Measurements from ENCODE around the gene BBS5.

The BBS5 gene

GRCh38 chr2:169468841-169469240 is 10.5 kb upstream of the BBS5 start:
- H3K36me3 ChIP-seq (ENCODE audit: insufficient read depth, low read length) = no peaks in the 10 kb centered on the region
- no peaks in the 10 kb centered on the region for H3K4me1 ChIP-seq (ENCODE audit: insufficient read depth, low read length, severe bottlenecking)
- H3K27me3 ChIP-seq (ENCODE audit: insufficient read depth, low read length) = no peaks in the 10 kb centered on the region
- TF ChIP-seq CTCF (IDR thresholded peaks at IDR 0.05; ENCODE audit: low read length) = no peak
- TF ChIP-seq EZH2 (IDR thresholded peaks at IDR 0.05; ENCODE audit: borderline replicate concordance, low read length) = no peak
- H4K20me1 ChIP-seq (ENCODE audit: insufficient read depth, low read length) = no peaks in the 10 kb centered on the region
- no peak overlapping the region for H3K4me2 ChIP-seq (ENCODE audit: low read length)
- H3K9ac ChIP-seq (ENCODE audit: low read length) = no peak overlapping the region
- H3K4me3 ChIP-seq (ENCODE audit: low read depth, low read length, poor library complexity, severe bottlenecking) = no peak overlapping the region
- H3K27ac ChIP-seq (ENCODE audit: low read depth, low read length, poor library complexity, severe bottlenecking) = no peak overlapping the region
- H2AFZ ChIP-seq (ENCODE audit: low read length) = no peak overlapping the region
- peaks cover 5% of the 10 kb centered on the region; the same call in 1 of the 2 replicates for H3F3A ChIP-seq (ENCODE audit: insufficient read depth, low read length)
- H3K79me2 ChIP-seq (ENCODE audit: insufficient read depth, low read length) = no peaks in the 10 kb centered on the region
- no peaks in the 10 kb centered on the region for H3K9me3 ChIP-seq (ENCODE audit: low read length)
- H3K9me2 ChIP-seq (ENCODE audit: low read depth, low read length) = no peaks in the 10 kb centered on the region

- Histone ChIP-seq H3F3A (ENCODE audit: insufficient read depth, low read length) (no peaks in the 10 kb centered on the region; the same call in 1 of the 2 replicates), H3K27me3 (ENCODE audit: insufficient read depth, low read length) (no peaks in the 10 kb centered on the region), H3K9ac (ENCODE audit: low read length) (no peak overlapping the region), H3K4me1 (ENCODE audit: insufficient read depth, low read length, severe bottlenecking) (no peaks in the 10 kb centered on the region), H4K20me1 (ENCODE audit: insufficient read depth, low read length) (no peaks in the 10 kb centered on the region), H3K27ac (ENCODE audit: low read depth, low read length, poor library complexity, severe bottlenecking) (no peak overlapping the region), H3K4me2 (ENCODE audit: low read length) (no peak overlapping the region), H3K4me3 (ENCODE audit: low read depth, low read length, poor library complexity, severe bottlenecking) (no peak overlapping the region), H3K9me3 (ENCODE audit: low read length) (no peaks in the 10 kb centered on the region), H3K36me3 (ENCODE audit: insufficient read depth, low read length) (no peaks in the 10 kb centered on the region), H3K9me2 (ENCODE audit: low read depth, low read length) (no peaks in the 10 kb centered on the region), H2AFZ (ENCODE audit: low read length) (no peak overlapping the region), H3K79me2 (ENCODE audit: insufficient read depth, low read length) (no peaks in the 10 kb centered on the region)
- TF ChIP-seq CTCF (IDR thresholded peaks at IDR 0.05; ENCODE audit: low read length) (no peak), EZH2 (IDR thresholded peaks at IDR 0.05; ENCODE audit: borderline replicate concordance, low read length) (no peak)
Observed at GRCh38 chr2:169469952-169470572, 9.2 kb upstream of the BBS5 start.

- Histone ChIP-seq H2AFZ (ENCODE audit: low read length) (no peak overlapping the region), H3K4me1 (ENCODE audit: insufficient read depth, low read length, severe bottlenecking) (no peaks in the 10 kb centered on the region), H4K20me1 (ENCODE audit: insufficient read depth, low read length) (no peaks in the 10 kb centered on the region), H3K27me3 (ENCODE audit: insufficient read depth, low read length) (no peaks in the 10 kb centered on the region), H3K79me2 (ENCODE audit: insufficient read depth, low read length) (no peaks in the 10 kb centered on the region), H3F3A (ENCODE audit: insufficient read depth, low read length) (no peaks in the 10 kb centered on the region), H3K4me2 (ENCODE audit: low read length) (no peak overlapping the region), H3K9ac (ENCODE audit: low read length) (no peak overlapping the region), H3K9me3 (ENCODE audit: low read length) (no peaks in the 10 kb centered on the region), H3K4me3 (ENCODE audit: low read depth, low read length, poor library complexity, severe bottlenecking) (no peak overlapping the region), H3K36me3 (ENCODE audit: insufficient read depth, low read length) (no peaks in the 10 kb centered on the region), H3K9me2 (ENCODE audit: low read depth, low read length) (no peaks in the 10 kb centered on the region), H3K27ac (ENCODE audit: low read depth, low read length, poor library complexity, severe bottlenecking) (no peak overlapping the region)
- TF ChIP-seq EZH2 (IDR thresholded peaks at IDR 0.05; ENCODE audit: borderline replicate concordance, low read length) (no peak), CTCF (IDR thresholded peaks at IDR 0.05; ENCODE audit: low read length) (no peak)
Observed at GRCh38 chr2:169472249-169472648, 7.0 kb upstream of the BBS5 start.

All from OCI-LY1 (cell line).